ENCODE results near the gene RUNX1.

Gene RUNX1

DNA sequence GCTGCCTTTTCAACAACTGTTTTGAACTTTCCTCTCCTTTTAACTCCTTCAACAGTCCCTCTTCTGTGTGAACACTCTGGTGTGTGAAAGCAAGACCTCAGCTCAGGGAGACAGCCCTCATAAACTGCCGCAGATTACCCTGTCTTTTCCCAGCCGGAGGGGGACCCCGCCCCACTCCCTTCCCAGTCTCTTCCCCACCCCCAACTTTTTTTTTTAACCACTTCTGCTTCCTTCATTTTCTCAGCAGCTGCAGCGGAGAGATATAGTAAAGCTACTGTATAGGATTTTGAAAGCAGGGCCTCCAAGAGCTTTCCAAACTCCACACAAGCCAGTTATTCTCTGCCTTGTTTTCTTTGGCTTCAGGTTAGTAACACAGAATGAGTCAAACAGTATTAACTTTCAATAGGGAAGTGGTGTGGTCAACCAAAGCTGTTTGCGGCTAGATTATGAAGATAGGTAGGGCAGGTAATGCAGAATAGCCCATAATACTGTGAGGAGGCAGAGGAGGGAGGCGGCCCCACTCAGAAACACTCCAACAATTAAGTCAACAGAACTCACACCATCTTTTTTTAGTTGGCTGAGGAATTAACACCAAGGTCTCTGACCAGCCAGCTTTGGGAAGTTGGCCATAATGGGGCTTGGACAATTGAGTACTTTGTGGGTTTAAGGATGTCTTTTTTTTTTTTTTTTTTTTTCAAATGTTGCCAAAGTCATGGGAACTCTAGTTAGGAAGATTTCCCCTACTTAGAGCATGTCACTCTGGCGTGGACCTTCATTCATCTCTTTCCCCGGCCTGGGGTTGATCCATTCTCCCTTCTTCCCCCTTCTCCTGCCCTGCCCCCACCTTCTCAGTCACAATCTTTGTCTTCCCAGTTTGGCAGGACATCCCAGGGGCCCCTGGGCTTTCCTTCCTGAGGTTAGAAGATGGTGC lies 203.3 kb downstream of the RUNX1 start:
- DNase-seq (ENCODE audit: low read depth): no peak

DNA sequence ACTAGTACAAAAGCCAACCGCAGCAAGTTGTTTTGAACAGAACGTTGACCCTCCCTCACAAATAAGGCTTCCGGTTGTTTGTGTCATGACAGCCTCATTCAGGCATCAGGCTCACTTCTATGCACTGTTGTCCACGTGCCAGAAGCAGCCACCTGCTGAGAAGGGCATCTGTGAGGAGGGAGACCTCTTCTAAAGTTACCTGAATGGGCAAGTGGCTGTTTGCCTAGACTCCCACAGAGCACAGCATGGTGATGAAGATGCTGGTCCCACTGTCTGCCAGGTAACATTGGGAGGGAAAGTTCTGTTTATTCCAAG lies 204.2 kb downstream of the RUNX1 start:
- no peak for DNase-seq (ENCODE audit: low read depth)

GRCh38 chr21:34844013-34844923 lies 204.8 kb downstream of the RUNX1 start:
- no peak for DNase-seq (ENCODE audit: low read depth)

- DNase-seq (ENCODE audit: low read depth): no peak
Measured at GRCh38 chr21:34843562-34843961, 205.5 kb downstream of the RUNX1 start.

- no peak for DNase-seq (ENCODE audit: low read depth)
Measured at GRCh38 chr21:34841154-34841553, 207.9 kb downstream of the RUNX1 start.

GRCh38 chr21:34840693-34841092 lies 208.4 kb downstream of the RUNX1 start:
- DNase-seq (ENCODE audit: low read depth): no peak

- DNase-seq (ENCODE audit: low read depth): no peak
Measured at GRCh38 chr21:34838956-34839820, 209.9 kb downstream of the RUNX1 start.

GRCh38 chr21:34836933-34837505 lies 212.1 kb downstream of the RUNX1 start:
- no peak for DNase-seq (ENCODE audit: low read depth)

GRCh38 chr21:34836103-34836932 lies 212.8 kb downstream of the RUNX1 start:
- no peak for DNase-seq (ENCODE audit: low read depth)

DNA sequence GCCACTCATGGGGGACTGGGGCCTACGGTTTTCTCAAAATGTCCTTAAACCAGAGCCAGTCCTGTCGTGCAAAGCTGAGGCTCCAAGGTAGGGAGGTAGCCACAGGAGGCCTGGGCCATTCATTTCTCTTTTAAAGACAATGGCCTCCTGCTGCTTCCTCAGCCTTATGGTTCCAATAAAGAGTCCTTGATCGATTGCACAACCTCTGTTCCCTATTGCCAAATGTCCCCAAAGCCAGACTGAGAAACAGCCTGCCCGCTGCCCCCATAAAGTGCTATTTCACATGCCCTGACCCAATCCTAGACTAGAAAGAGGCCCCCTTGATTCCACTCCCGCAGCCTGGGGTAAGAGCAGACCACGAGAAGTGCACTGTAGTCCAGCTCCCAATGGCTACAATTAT lies 213.6 kb downstream of the RUNX1 start:
- DNase-seq (ENCODE audit: low read depth): no peak

- DNase-seq (ENCODE audit: low read depth): no peak
Measured at GRCh38 chr21:34834852-34835501, 214.1 kb downstream of the RUNX1 start.

DNA sequence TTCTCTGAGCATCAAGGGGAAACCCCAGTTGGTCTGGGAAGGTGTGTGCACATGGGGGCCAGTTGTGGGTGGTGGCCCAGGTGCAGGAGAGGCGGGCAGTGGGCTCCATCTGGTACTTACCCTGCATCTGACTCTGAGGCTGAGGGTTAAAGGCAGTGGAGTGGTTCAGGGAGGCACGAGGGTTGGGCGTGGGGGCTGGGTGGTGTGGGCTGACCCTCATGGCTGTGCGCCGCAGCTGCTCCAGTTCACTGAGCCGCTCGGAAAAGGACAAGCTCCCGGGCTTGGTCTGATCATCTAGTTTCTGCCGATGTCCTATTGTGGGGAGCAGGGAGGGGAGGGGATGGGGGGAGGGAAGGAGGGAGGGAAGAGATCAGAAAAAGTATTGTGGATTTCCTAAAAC lies 214.8 kb downstream of the RUNX1 start:
- no peak for DNase-seq (ENCODE audit: low read depth)

DNA sequence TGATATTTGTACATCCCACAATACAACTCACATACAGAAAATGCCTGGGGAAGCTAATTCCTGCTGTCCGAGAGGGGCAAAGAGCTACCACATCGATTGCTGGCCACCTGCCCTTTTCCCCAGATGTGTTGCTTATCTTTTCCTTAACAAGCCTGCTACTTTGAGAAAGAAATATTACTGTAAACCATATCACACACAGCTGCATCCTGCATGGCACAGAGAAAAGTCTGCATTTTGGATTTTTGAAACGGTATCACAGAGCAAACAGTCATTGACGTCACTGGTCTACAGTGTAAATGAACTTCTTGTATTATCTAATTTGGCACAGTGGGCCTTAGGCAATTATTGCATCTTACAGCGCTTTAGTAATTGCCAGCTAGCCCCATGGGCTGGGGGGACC lies 215.6 kb downstream of the RUNX1 start:
- DNase-seq (ENCODE audit: low read depth): no peak

- no peak for DNase-seq (ENCODE audit: low read depth)
Measured at GRCh38 chr21:34830386-34831170, 218.5 kb downstream of the RUNX1 start.

DNA sequence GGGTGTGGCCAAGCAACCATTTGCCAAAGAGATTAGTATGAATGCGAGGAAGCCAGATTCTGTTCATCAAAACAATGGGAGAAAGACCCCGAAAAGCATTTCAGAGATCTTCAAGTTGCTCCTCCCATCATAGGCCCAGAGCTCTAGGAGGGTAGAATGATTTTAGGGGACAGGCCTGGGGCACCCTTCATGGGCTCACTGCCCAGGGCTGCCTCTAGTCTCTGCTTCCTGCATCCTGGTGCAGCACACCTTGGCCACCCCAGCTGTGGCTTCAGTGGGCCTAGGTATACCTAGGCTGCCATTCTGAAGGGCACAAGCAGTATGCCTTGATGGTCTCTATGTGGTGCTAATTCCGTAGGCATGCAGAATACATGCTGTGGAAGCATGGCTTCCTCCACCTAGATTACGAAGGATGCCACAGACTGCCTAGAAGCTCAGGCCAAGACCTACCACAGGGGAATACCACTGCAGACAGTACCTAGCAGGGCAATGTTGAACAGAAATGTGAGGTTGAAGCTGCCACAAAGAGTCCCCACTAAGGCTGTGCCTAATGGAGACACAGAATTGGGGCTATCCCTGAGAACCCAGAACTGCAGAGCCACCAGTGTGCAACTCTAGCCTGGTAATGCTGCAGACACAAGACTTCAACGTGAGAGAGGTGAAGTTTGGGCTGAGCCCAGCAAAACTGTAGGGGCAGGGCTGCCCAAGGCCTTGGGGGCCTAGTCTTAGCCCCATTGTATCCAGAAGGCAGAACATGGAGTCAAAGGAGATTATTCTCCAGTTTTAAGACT lies 221.5 kb downstream of the RUNX1 start:
- DNase-seq (ENCODE audit: low read depth): no peak

DNA sequence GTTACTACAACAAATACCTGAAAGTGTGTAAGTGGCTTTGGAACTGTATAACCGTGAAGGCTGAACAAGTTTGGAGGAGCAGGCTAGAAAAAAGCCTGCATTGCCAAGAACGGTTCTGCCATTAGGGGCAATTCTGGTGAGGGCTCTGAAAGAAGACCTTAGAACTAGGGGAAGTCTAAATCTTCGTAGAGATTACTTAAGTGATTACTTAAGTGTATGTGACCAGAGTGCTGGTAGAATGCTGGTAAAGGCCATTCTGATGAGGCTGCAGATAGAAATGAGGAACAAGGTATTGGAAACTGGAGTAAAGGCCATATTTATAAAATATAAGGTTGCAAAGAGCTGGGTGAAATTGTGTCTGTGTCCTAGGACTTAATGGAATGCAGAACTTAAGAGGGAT lies 222.3 kb downstream of the RUNX1 start:
- DNase-seq (ENCODE audit: low read depth): no peak

DNA sequence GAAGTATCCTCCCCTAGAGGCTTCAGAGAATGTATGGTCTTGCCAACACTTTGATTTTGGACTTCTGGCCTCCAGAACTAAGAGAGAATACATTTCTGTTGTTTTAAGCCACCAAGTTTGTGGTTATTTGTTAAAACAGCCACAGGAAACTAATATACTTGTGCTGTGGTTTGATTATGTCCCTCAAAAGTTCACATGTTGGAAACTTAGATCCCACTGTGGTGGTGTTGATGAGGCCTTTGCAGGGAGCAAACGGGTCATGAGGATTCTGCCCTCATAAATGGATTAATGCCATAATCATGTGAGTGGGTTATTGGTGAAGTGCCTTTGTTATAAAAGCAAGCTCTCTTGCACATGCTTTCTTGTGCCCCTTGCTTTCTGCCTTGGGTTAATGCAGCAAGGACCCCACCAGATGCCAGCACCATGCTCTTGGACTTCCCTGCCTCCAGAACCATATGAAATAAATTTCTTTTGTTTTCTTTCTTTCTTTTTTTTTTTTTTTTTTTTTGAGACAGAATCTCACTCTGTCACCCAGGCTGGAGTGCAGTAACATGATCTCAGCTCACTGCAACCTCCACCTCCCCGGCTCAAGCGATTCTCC lies 223.1 kb downstream of the RUNX1 start:
- no peak for DNase-seq (ENCODE audit: low read depth)

DNA sequence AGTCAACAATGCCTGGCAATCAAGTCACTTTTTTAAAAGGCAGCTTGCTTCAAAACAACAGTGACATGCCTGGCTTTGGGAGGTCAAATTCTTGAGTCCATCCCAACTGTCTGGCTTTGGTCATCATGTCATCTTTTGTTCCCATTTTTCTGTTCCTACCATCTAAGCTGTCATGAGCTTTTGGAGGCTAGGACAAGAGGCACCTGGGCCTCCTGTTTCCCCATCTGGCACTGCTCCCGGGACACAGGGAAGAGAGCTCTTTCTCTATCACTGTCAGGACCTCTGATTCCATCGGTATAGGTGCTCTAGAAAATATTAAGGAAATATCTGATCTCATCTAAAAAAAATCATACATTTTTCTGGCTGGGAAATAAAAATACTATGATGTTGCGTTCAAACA lies 224.0 kb downstream of the RUNX1 start:
- DNase-seq (ENCODE audit: low read depth): no peak

All from stimulated activated CD8-positive, alpha-beta memory T cell treated with anti-CD3 and anti-CD28 coated beads, Interleukin-12 subunit alpha, Interleukin-12 subunit beta, amount 100 ng/mL, for 4 hours (primary cell).